Stimulated activated CD4-positive, alpha-beta T cell treated with anti-CD3 and anti-CD28 coated beads, Interleukin-1b, Interleukin-23, amount 100 ng/mL, for 4 hours (primary cell): ENCODE results near the gene PDGFD.

Source experiments
- DNase-seq, 2 donors: peaks; one replicate each; pipeline ENCODE4 v3.0.0-alpha.2; 2020; ENCODE audit warnings: low read depth in 2 of 2

The PDGFD gene

GRCh38 chr11:104164028-104164520 lies at the start of gene PDGFD:
Gene PDGFD, minus strand, starts transcription at chr11:104164147.
- no peak for DNase-seq

DNA sequence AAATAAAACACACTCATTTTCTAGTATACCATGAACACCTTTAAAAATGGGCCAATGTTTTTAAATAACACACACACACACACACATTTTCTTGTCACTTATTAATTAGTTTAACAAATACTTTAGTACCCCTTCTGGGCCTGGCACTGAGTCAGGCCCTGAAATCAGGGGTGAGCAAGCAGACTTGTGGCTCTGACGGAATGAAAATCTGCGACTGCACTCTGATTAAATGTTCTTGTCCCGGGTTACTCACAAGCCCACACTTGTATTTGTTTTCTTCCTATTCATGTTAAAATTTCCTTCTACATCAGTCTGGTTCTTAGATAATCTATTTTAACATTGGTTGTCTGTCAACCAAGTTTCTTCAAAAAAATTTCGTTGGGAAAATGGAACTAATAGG lies 43.0 kb upstream of the PDGFD start:
- DNase-seq: no peak

DNA sequence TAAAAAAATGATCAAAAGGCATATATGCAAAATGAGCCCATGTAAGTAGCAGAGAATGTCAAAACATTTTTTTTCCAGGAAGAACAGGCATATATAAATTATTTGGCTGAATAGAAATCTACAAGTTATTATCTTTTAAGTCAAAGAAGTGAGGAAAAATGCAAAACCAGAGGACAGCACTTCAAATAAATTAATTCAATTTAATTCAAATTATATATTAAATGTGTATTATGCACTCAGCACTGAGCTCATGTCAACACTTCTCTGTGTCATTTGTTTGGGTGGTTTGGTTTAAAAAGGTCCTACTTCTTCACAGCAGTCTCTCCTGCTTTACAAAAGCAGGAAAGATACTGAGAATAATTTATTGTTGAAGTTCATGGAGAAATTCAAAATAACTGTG lies 41.9 kb upstream of the PDGFD start:
- no peak for DNase-seq

DNA sequence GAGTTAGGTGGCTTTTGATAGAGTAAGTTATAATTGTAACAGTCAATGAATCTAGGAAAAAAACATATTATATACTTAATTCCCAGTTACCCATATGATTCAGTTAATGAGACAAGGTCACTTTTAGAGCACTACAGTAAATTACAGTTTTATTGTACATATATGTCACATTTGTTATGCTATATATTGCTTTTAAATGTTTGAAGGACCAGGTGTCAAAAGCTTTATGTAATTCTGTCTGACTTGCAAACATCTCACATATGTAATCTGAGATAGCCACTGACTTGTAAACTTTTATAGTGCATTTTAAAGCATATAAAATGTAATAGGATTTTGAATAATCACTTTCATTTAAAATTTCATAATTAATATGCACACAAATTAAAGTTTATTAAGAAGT lies 36.7 kb upstream of the PDGFD start:
- no peak for DNase-seq

- DNase-seq: no peak
Measured at GRCh38 chr11:104199053-104199452, 35.1 kb upstream of the PDGFD start.

GRCh38 chr11:104198576-104198975 lies 34.6 kb upstream of the PDGFD start:
- DNase-seq: no peak

- no peak for DNase-seq
Measured at GRCh38 chr11:104191124-104191523, 27.2 kb upstream of the PDGFD start.

GRCh38 chr11:104183593-104183992 lies 19.6 kb upstream of the PDGFD start:
- DNase-seq: no peak

GRCh38 chr11:104175769-104176168 lies 11.8 kb upstream of the PDGFD start:
- no peak for DNase-seq

- DNase-seq: no peak
Measured at GRCh38 chr11:104169091-104169490, 5.1 kb upstream of the PDGFD start.

DNA sequence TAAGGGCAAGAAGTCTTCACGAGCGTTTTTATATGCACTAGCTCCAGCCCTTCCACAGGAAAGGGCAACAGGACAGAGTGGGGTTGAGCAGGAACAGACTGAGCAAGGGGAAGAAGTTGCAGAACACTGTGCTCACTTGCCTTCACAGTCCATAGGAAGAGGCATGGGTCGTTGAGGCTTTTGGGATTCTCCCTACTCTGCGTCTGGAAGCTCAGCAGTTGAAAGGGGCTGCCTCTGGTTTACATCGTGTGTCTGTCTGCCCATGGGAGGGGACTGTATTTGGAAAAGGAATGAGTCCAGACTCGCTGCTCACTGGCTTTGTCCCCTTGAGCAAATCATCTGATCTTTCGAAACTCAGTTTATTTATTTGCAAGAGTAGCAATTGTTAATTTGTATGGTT lies 1.1 kb upstream of the PDGFD start:
- DNase-seq: no peak

GRCh38 chr11:104163100-104164027 lies 583 bp downstream of the PDGFD start:
- DNase-seq: no peak

- DNase-seq: no peak
Measured at GRCh38 chr11:104161751-104162450, 2.0 kb downstream of the PDGFD start.

DNA sequence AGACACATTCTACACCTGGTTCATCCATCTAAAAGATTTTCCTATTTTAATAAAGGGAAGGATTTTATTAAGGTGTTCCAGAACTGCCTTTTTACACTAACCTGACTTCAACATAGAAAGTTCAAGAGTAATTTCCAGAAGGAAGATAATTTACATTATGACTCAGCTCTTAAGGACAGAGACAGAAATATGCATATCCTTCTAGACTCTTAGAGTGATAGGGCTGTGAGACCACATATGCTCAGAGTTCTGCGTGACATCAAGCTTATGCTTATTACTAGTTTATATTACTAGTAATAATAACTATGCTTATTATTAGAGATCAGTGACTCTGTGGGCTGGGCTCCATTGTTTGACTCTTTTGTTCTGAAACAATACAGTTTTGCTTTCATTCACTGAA lies 4.6 kb downstream of the PDGFD start:
- no peak for DNase-seq

DNA sequence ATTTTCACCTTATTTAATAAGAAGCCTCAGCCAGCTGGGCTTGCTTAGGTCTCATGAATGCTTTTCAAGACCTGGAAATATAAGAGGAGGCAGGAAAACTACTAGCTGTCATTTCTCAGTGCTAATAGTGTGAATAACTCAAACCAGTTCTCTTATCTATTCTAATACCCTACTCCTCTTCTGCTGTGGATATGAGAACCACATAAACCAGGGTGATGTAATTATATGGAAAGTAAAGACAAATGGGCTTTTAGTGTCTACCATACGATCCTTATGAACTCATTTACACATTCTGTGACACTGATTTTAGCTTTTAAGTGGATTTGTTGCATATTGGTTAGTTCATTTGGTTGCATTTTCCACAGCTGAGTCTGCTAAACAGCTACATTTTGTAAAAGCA lies 8.6 kb downstream of the PDGFD start:
- no peak for DNase-seq

DNA sequence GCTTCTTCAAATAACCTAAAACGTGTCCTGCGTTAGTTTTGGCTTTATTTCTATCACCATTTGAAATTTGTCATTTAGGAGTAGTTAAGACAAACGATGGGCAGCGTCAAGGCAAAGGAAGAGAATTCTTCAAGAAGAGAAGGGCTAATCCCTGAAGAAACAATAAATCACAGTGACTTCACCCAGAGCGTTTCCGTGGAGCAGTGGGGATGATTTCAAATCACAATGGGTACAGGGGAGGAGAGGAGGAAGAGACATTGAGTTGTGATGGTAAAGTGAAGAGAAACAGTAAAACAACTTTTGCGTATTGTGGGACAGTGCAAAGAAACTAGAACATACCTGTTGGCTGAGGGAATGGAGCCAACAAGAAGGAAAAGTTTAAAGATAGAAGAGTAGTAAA lies 9.7 kb downstream of the PDGFD start:
- DNase-seq: no peak

DNA sequence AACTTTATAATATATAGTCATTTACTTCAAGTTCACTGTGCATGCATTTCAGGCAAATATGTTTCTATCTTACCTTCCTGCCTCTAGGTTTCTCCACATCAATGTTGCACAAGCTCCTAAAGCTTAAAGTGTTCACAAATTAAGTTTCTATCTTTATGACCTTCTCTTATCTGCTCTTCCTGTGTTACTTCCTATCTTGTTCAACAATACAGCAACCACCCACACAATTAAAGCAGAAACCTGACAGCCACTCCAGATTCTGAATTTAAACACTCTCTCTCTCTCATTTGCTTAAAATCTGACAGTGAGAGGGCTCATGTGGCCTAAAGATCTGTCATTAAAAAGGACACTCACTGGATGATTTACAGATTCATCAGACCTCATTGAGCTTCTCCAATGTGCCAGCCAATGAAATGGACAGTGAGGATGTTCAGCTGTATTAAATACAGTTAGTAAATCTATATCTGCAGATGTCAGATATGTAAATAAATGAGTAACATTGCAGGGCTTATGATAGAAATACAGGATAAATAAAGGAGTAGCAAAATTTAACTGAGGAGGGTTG lies 10.9 kb downstream of the PDGFD start:
- DNase-seq: no peak

- DNase-seq: no peak
Measured at GRCh38 chr11:104151404-104152204, 12.3 kb downstream of the PDGFD start.

DNA sequence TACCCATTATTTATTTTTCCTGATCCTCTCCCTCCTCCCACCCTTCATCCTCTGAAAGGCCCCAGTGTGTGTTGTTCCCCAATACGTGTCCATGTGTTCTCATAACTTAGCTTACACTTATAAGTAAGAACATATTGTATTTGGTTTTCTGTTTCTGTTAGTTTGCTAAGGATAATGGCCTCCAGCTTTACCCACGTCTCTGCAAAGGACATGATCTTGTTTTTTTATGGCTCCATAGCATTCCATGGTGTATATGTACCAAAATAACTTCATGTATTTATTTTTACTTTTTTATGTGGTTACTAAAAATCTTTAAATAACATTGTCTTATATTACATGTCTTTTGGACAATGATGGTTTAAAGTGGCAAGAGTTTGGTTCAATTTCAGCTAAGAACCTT lies 15.2 kb downstream of the PDGFD start:
- DNase-seq: no peak

GRCh38 chr11:104148074-104148473 lies 15.9 kb downstream of the PDGFD start:
- DNase-seq: no peak

- DNase-seq: no peak
Measured at GRCh38 chr11:104146943-104147342, 17.0 kb downstream of the PDGFD start.

GRCh38 chr11:104146421-104146820 lies 17.5 kb downstream of the PDGFD start:
- no peak for DNase-seq
